Measurements from ENCODE around the gene DNMT3A.

GRCh38 chr2:25207078-25207545, 134.6 kb downstream of the DNMT3A start:
- TF ChIP-seq CTCF (conservative IDR thresholded peaks at IDR 0.05; ENCODE audit: low read length) (no peak), EZH2phosphoT487 (IDR thresholded peaks at IDR 0.05; ENCODE audit: borderline replicate concordance) (no peak)

All from Loucy (cell line).